SK-N-SH treated with all-trans-retinoic acid at 6 μM for 48 hours (cell line): ENCODE data around the gene NUCB1.

Experiments used
- ATAC-seq: fragments of 200-7000 bp; cut with Tn5 transposase; 3 replicates; pipeline ENCODE4 v1.9.1; 2020; ENCODE audit warnings: mild to moderate bottlenecking, moderate library complexity
- ARNTL ChIP-seq: fragments of 450-650 bp; formaldehyde crosslinking; IDR thresholded peaks from 2 replicates; pipeline ENCODE4 v1.5.0; 2020; ENCODE audit warnings: low read depth, mild to moderate bottlenecking, moderate library complexity, borderline replicate concordance
- BACH2 ChIP-seq: fragments of 250-450 bp; sonication (Bioruptor Pico); IDR thresholded peaks from 2 replicates; pipeline ENCODE4 v1.9.0; 2021; ENCODE audit warnings: mild to moderate bottlenecking, borderline replicate concordance
- CREB5 ChIP-seq: fragments of 250-450 bp; sonication (Bioruptor Pico); IDR thresholded peaks from 2 replicates; pipeline ENCODE4 v1.5.1; 2020; ENCODE audit warnings: low read depth, mild to moderate bottlenecking, moderate library complexity
- CSDC2 ChIP-seq: fragments of 250-450 bp; sonication (Bioruptor Pico); IDR thresholded peaks from 2 replicates; pipeline ENCODE4 v1.5.0; 2020; ENCODE audit warnings: mild to moderate bottlenecking, moderate library complexity
- CSRNP3 ChIP-seq: fragments of 250-450 bp; sonication (Bioruptor Pico); IDR thresholded peaks from 2 replicates; pipeline ENCODE4 v1.5.1; 2021; ENCODE audit warnings: mild to moderate bottlenecking, moderate library complexity
- ESRRG ChIP-seq: fragments of 250-450 bp; sonication (Bioruptor Pico); IDR thresholded peaks from 2 replicates; pipeline ENCODE4 v1.6.1; 2021; ENCODE audit warnings: mild to moderate bottlenecking
- GLIS3 ChIP-seq: fragments of 250-450 bp; sonication (Bioruptor Pico); IDR thresholded peaks from 2 replicates; pipeline ENCODE4 v1.5.0; 2020; ENCODE audit warnings: mild to moderate bottlenecking, moderate library complexity
- ISL1 ChIP-seq: fragments of 250-450 bp; sonication (Bioruptor Pico); IDR thresholded peaks from 2 replicates; pipeline ENCODE4 v2.1.2; 2022; ENCODE audit warnings: mild to moderate bottlenecking, moderate library complexity
- OSR1 ChIP-seq: fragments of 250-450 bp; sonication (Bioruptor Pico); IDR thresholded peaks from 2 replicates; pipeline ENCODE4 v1.8.0; 2022; ENCODE audit warnings: moderate library complexity, mild to moderate bottlenecking, inconsistent platforms
- PPARA ChIP-seq: fragments of 250-450 bp; sonication (Bioruptor Pico); IDR thresholded peaks from 2 replicates; pipeline ENCODE4 v1.5.0; 2020; ENCODE audit warnings: mild to moderate bottlenecking, borderline replicate concordance
- RARB ChIP-seq: fragments of 250-450 bp; sonication (Bioruptor Pico); IDR thresholded peaks from 2 replicates; pipeline ENCODE4 v1.8.0; 2021; ENCODE audit warnings: mild to moderate bottlenecking, moderate library complexity
- SNAI2 ChIP-seq: fragments of 250-450 bp; sonication (Bioruptor Pico); IDR thresholded peaks from 2 replicates; pipeline ENCODE4 v1.5.0; 2020; ENCODE audit warnings: mild to moderate bottlenecking, moderate library complexity
- TCF4 ChIP-seq: fragments of 250-450 bp; sonication (Bioruptor Pico); IDR thresholded peaks from 2 replicates; pipeline ENCODE4 v1.8.0; 2021; ENCODE audit warnings: mild to moderate bottlenecking, moderate library complexity, borderline replicate concordance
- TOX ChIP-seq: fragments of 250-450 bp; sonication (Bioruptor Pico); IDR thresholded peaks from 2 replicates; pipeline ENCODE4 v1.8.0; 2021; ENCODE audit warnings: mild to moderate bottlenecking, moderate library complexity, borderline replicate concordance
- ZC3H10 ChIP-seq: fragments of 250-450 bp; sonication (Bioruptor Pico); IDR thresholded peaks from 2 replicates; pipeline ENCODE4 v1.5.1; 2021; ENCODE audit warnings: mild to moderate bottlenecking, moderate library complexity
- ZFP3 ChIP-seq: fragments of 250-450 bp; sonication (Bioruptor Pico); IDR thresholded peaks from 2 replicates; pipeline ENCODE4 v1.5.0; 2020; ENCODE audit warnings: mild to moderate bottlenecking, moderate library complexity
- ZFP30 ChIP-seq: fragments of 450-650 bp; formaldehyde crosslinking; IDR thresholded peaks from 2 replicates; pipeline ENCODE4 v1.5.0; 2022; ENCODE audit warnings: mild to moderate bottlenecking, moderate library complexity
- ZNF565 ChIP-seq: fragments of 450-650 bp; formaldehyde crosslinking; conservative IDR thresholded peaks from 2 replicates; pipeline ENCODE4 v1.5.0; 2020; ENCODE audit warnings: low read depth, mild to moderate bottlenecking, moderate library complexity
- ZNF70 ChIP-seq: fragments of 450-650 bp; formaldehyde crosslinking; IDR thresholded peaks from 2 replicates; pipeline ENCODE4 v1.5.0; 2020; ENCODE audit warnings: mild to moderate bottlenecking, moderate library complexity
- ZNF8 ChIP-seq: fragments of 450-650 bp; formaldehyde crosslinking; IDR thresholded peaks from 2 replicates; pipeline ENCODE4 v1.5.0; 2020; ENCODE audit warnings: mild to moderate bottlenecking, moderate library complexity
- TF ChIP-seq, protein P1 (sequence below): fragments of 250-450 bp; sonication (Bioruptor Pico); IDR thresholded peaks from 2 replicates; pipeline ENCODE4 v1.8.0; 2020; ENCODE audit warnings: mild to moderate bottlenecking, moderate library complexity, borderline replicate concordance
- TF ChIP-seq, protein P2 (sequence below): fragments of 250-450 bp; sonication (Bioruptor Pico); IDR thresholded peaks from 2 replicates; pipeline ENCODE4 v1.8.0; 2021; ENCODE audit warnings: low read depth, mild to moderate bottlenecking, moderate library complexity, borderline replicate concordance
- TF ChIP-seq, protein P3 (sequence below): fragments of 250-450 bp; sonication (Bioruptor Pico); IDR thresholded peaks from 2 replicates; pipeline ENCODE4 v1.5.0; 2020; ENCODE audit warnings: mild to moderate bottlenecking, moderate library complexity

NUCB1 gene

DNA sequence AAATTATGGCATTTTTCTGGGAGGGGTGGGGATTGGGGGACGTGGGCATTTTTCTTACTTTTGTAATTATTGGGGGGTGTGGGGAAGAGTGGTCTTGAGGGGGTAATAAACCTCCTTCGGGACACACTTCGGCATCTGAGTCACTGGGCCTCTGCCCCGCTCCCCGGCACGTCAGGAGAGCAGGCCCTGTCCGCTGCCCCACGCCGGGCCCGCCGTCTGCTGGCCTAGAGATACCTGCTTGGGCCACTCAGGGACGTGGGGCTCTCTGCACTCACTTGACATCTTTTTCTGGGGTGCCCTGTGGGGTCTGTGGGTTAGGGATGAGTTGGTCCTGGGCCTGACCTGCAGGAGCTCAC lies 61.5 kb downstream of the NUCB1 start:
- ATAC-seq: no peak
- no peak for TF ChIP-seq CSDC2
- no peak for TF ChIP-seq ARNTL (CRISPR knock-in tag)
- TF ChIP-seq ZNF565 (CRISPR knock-in tag): no peak
- TF ChIP-seq OSR1 (CRISPR knock-in tag): no peak
- TF ChIP-seq, protein P1, sequence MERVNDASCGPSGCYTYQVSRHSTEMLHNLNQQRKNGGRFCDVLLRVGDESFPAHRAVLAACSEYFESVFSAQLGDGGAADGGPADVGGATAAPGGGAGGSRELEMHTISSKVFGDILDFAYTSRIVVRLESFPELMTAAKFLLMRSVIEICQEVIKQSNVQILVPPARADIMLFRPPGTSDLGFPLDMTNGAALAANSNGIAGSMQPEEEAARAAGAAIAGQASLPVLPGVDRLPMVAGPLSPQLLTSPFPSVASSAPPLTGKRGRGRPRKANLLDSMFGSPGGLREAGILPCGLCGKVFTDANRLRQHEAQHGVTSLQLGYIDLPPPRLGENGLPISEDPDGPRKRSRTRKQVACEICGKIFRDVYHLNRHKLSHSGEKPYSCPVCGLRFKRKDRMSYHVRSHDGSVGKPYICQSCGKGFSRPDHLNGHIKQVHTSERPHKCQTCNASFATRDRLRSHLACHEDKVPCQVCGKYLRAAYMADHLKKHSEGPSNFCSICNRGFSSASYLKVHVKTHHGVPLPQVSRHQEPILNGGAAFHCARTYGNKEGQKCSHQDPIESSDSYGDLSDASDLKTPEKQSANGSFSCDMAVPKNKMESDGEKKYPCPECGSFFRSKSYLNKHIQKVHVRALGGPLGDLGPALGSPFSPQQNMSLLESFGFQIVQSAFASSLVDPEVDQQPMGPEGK (CRISPR knock-in tag): no peak
- TF ChIP-seq SNAI2 (CRISPR knock-in tag): no peak
- TF ChIP-seq ZFP3: no peak
- no peak for TF ChIP-seq GLIS3
- no peak for TF ChIP-seq ZNF8 (CRISPR knock-in tag)
- no peak for TF ChIP-seq ZNF70 (CRISPR knock-in tag)
- TF ChIP-seq CREB5 (CRISPR knock-in tag): no peak
- TF ChIP-seq TOX: no peak

- ATAC-seq: peak; percentile 1; the same call in 1 of the 3 replicates
- TF ChIP-seq BACH2 (CRISPR knock-in tag) (no peak), ESRRG (CRISPR knock-in tag) (no peak), ZNF565 (CRISPR knock-in tag) (no peak), ZNF70 (CRISPR knock-in tag) (no peak), ISL1 (CRISPR knock-in tag) (no peak), ZFP3 (no peak), OSR1 (CRISPR knock-in tag) (no peak), ZC3H10 (CRISPR knock-in tag) (peak; percentile 67; the same call in 1 of the 2 replicates), PPARA (CRISPR knock-in tag) (no peak), TCF4 (CRISPR knock-in tag) (no peak), CSDC2 (no peak), ZNF8 (CRISPR knock-in tag) (no peak), CREB5 (CRISPR knock-in tag) (0 out of 2 replicates have a peak, but pooled peaks have one; percentile 50), TOX (no peak), SNAI2 (CRISPR knock-in tag) (no peak), ZFP30 (CRISPR knock-in tag) (no peak), CSRNP3 (CRISPR knock-in tag) (no peak), GLIS3 (no peak), ARNTL (CRISPR knock-in tag) (no peak), RARB (CRISPR knock-in tag) (peak; percentile 40; the same call in 1 of the 2 replicates)
- TF ChIP-seq, protein P1 (CRISPR knock-in tag): no peak
- TF ChIP-seq, protein P2, sequence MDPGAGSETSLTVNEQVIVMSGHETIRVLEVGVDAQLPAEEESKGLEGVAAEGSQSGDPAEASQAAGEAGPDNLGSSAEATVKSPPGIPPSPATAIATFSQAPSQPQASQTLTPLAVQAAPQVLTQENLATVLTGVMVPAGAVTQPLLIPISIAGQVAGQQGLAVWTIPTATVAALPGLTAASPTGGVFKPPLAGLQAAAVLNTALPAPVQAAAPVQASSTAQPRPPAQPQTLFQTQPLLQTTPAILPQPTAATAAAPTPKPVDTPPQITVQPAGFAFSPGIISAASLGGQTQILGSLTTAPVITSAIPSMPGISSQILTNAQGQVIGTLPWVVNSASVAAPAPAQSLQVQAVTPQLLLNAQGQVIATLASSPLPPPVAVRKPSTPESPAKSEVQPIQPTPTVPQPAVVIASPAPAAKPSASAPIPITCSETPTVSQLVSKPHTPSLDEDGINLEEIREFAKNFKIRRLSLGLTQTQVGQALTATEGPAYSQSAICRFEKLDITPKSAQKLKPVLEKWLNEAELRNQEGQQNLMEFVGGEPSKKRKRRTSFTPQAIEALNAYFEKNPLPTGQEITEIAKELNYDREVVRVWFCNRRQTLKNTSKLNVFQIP (CRISPR knock-in tag): no peak
- TF ChIP-seq, protein P3, sequence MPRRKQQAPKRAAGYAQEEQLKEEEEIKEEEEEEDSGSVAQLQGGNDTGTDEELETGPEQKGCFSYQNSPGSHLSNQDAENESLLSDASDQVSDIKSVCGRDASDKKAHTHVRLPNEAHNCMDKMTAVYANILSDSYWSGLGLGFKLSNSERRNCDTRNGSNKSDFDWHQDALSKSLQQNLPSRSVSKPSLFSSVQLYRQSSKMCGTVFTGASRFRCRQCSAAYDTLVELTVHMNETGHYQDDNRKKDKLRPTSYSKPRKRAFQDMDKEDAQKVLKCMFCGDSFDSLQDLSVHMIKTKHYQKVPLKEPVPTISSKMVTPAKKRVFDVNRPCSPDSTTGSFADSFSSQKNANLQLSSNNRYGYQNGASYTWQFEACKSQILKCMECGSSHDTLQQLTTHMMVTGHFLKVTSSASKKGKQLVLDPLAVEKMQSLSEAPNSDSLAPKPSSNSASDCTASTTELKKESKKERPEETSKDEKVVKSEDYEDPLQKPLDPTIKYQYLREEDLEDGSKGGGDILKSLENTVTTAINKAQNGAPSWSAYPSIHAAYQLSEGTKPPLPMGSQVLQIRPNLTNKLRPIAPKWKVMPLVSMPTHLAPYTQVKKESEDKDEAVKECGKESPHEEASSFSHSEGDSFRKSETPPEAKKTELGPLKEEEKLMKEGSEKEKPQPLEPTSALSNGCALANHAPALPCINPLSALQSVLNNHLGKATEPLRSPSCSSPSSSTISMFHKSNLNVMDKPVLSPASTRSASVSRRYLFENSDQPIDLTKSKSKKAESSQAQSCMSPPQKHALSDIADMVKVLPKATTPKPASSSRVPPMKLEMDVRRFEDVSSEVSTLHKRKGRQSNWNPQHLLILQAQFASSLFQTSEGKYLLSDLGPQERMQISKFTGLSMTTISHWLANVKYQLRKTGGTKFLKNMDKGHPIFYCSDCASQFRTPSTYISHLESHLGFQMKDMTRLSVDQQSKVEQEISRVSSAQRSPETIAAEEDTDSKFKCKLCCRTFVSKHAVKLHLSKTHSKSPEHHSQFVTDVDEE (CRISPR knock-in tag): no peak
These were observed 62.1 kb downstream of the NUCB1 start for GRCh38 chr19:48962029-48962848.
